ENCODE results near the gene EIF5.

EIF5 gene

GRCh38 chr14:103310576-103311095 is 23.4 kb upstream of the EIF5 start:
- no peak for DNase-seq (ENCODE audit: low read depth)

- no peak for DNase-seq (ENCODE audit: low read depth)
Observed at GRCh38 chr14:103311171-103311997, 22.7 kb upstream of the EIF5 start.

GRCh38 chr14:103312006-103312635 is 21.9 kb upstream of the EIF5 start:
- DNase-seq (ENCODE audit: low read depth) = no peak

- no peak for DNase-seq (ENCODE audit: low read depth)
Observed at GRCh38 chr14:103313704-103314103, 20.3 kb upstream of the EIF5 start.

GRCh38 chr14:103314496-103315277 is 19.4 kb upstream of the EIF5 start:
- DNase-seq (ENCODE audit: low read depth) = peak; percentile 45

- DNase-seq (ENCODE audit: low read depth) = peak; percentile 85
Observed at GRCh38 chr14:103315351-103315911, 18.6 kb upstream of the EIF5 start.

GRCh38 chr14:103315941-103316340 is 18.1 kb upstream of the EIF5 start:
- no peak for DNase-seq (ENCODE audit: low read depth)

GRCh38 chr14:103316721-103317121 is 17.3 kb upstream of the EIF5 start:
- no peak for DNase-seq (ENCODE audit: low read depth)

- no peak for DNase-seq (ENCODE audit: low read depth)
Observed at GRCh38 chr14:103317251-103317650, 16.8 kb upstream of the EIF5 start.

- no peak for DNase-seq (ENCODE audit: low read depth)
Observed at GRCh38 chr14:103317976-103318580, 16.0 kb upstream of the EIF5 start.

GRCh38 chr14:103318750-103319419 is 15.2 kb upstream of the EIF5 start:
- DNase-seq (ENCODE audit: low read depth) = no peak

- DNase-seq (ENCODE audit: low read depth) = no peak
Observed at GRCh38 chr14:103319422-103319821, 14.6 kb upstream of the EIF5 start.

- DNase-seq (ENCODE audit: low read depth) = no peak
Observed at GRCh38 chr14:103326078-103326477, 8.0 kb upstream of the EIF5 start.

GRCh38 chr14:103328941-103329340 is 5.1 kb upstream of the EIF5 start:
- no peak for DNase-seq (ENCODE audit: low read depth)

- peak; percentile 84 for DNase-seq (ENCODE audit: low read depth)
Observed at GRCh38 chr14:103329401-103330347, 4.4 kb upstream of the EIF5 start.

GRCh38 chr14:103330536-103330935 is 3.5 kb upstream of the EIF5 start:
- DNase-seq (ENCODE audit: low read depth) = no peak

GRCh38 chr14:103332143-103332919 is 1.7 kb upstream of the EIF5 start:
- DNase-seq (ENCODE audit: low read depth) = no peak

GRCh38 chr14:103334644-103335622 is 896 bp downstream of the EIF5 start:
- DNase-seq (ENCODE audit: low read depth) = peak; percentile 57
